Liver (tissue), 2 donors: Measurements from ENCODE around the gene USP48.

ENCODE experiments used
- CTCF ChIP-seq: fragments of 150-350 bp; IDR thresholded peaks from 2 replicates; pipeline ENCODE4 v1.5.1; 2017; ENCODE audit warnings: improper control_type of control experiment, low read depth, low read length; ENCODE audit not compliant: missing input control
- MAX ChIP-seq: IDR thresholded peaks from 2 replicates; pipeline ENCODE4 v1.6.1; 2016; ENCODE audit warnings: antibody characterized with exemption
- donor health status: healthy.

- no peak for TF ChIP-seq MAX
- no peak for TF ChIP-seq CTCF
Observed at GRCh38 chr1:21763236-21763635, 19.7 kb downstream of the USP48 start.
